ENCODE results near the gene DRC3.

- TF ChIP-seq ZFP3 (CRISPR knock-in tag; IDR thresholded peaks at IDR 0.05) (no peak), OSR1 (CRISPR knock-in tag; IDR thresholded peaks at IDR 0.05) (no peak), ARNTL (CRISPR knock-in tag; IDR thresholded peaks at IDR 0.05; ENCODE audit: borderline replicate concordance, low read depth) (no peak), ZNF8 (CRISPR knock-in tag; IDR thresholded peaks at IDR 0.05) (no peak)
- TF ChIP-seq, protein P1, sequence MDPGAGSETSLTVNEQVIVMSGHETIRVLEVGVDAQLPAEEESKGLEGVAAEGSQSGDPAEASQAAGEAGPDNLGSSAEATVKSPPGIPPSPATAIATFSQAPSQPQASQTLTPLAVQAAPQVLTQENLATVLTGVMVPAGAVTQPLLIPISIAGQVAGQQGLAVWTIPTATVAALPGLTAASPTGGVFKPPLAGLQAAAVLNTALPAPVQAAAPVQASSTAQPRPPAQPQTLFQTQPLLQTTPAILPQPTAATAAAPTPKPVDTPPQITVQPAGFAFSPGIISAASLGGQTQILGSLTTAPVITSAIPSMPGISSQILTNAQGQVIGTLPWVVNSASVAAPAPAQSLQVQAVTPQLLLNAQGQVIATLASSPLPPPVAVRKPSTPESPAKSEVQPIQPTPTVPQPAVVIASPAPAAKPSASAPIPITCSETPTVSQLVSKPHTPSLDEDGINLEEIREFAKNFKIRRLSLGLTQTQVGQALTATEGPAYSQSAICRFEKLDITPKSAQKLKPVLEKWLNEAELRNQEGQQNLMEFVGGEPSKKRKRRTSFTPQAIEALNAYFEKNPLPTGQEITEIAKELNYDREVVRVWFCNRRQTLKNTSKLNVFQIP (CRISPR knock-in tag; IDR thresholded peaks at IDR 0.05; ENCODE audit: borderline replicate concordance, low read depth) = no peak
Measured at GRCh38 chr17:17938388-17939107, 34.1 kb upstream of the DRC3 start.

Data from SK-N-SH treated with all-trans-retinoic acid at 6 μM for 48 hours (cell line).